ENCODE measurements around the gene MCOLN3.
"Not testable (repeated sequence)": the region's sequence is repeated elsewhere in the genome, so short reads cannot be mapped to it uniquely, and the experiment has no call there.

The MCOLN3 gene

GRCh38 chr1:85047472-85048295 lies 616 bp downstream of the MCOLN3 start:
- no peak for DNase-seq

- no peak for DNase-seq
These were observed 1.2 kb downstream of the MCOLN3 start for GRCh38 chr1:85047144-85047471.

DNA sequence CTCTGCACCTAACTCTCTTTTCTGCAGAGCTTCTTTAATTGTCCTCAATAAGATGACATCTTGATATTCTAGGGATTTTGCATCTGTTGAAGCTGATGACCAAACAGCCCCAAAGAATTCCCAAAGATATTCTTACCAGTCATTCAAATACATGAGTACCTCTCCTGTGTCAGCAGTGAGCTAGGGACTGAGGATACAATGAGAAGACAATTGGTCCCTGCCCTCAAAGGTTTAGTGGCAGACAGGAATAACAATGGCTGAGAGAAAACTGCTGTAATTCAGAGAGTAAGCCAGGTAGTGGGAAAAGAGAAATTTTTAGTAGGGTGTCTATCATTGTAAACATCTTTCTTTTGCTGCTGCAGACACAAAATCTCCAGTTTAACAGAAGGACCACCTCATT lies 5.9 kb downstream of the MCOLN3 start:
- no peak for DNase-seq

GRCh38 chr1:85041793-85042192 lies 6.5 kb downstream of the MCOLN3 start:
- DNase-seq = no peak

GRCh38 chr1:85033221-85033620 lies 15.1 kb downstream of the MCOLN3 start:
- no peak for DNase-seq

DNA sequence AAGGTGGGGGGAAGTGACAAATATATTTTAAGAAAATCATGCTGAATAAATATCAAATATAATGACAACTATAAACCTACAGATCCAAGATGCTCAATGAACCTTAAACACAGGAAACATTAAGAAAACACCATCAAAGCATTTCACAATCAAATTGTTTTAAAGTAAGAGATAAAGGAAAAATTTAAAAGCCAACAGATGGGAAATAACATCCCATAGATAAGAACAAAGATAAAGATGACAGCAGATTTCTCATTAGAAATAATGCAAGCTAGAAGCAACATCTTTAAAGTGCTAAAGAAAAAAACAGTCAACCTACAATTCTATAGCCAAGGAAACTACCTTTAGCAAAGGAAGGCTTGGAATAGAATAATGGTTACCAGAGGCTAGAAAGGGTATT lies 17.8 kb downstream of the MCOLN3 start:
- no peak for DNase-seq

- no peak for DNase-seq
These were observed 20.1 kb downstream of the MCOLN3 start for GRCh38 chr1:85028151-85028550.

GRCh38 chr1:85027242-85027983 lies 20.9 kb downstream of the MCOLN3 start:
- DNase-seq = peak; percentile 42

DNA sequence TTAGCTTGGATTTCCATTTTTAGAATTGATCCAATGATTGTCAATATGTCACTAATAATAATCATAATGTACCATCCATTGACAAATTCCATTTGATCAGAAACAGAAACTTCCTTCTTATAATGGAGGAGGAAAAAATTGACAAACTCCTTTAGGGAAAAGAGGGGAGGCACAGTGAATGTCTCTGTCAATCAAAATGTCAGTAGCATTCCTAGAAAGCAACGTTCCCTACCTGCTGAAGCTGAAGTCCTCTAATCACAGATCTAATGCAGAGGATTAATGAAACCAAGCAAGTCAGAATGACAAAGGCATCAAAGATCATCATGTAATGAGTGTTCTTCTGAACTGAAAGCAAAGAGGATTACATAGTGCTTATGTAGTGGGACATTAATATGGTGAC lies 22.4 kb downstream of the MCOLN3 start:
- DNase-seq = no peak

- no peak for DNase-seq
These were observed 23.6 kb downstream of the MCOLN3 start for GRCh38 chr1:85024736-85025135.

GRCh38 chr1:85022700-85023099 lies 25.6 kb downstream of the MCOLN3 start:
- peak; percentile 44 for DNase-seq

DNA sequence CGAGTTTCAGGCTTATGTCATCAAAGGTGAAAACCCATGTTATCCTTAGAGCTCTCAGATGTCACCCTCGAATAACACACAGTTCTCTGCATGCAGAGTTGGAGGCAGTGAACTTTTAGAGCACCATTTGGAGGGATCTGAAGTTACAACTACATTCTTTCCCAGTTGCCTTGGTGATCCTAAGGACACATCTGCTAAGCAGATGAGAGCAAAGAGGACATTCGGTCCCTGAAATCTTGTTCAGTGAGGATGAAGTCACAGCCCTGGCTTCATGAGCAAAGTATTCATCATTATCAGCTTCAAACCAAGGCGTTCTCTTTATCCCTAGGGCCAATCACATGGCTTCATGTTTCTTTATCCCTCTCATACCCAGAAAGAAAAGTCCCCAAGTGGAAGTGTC lies 28.3 kb downstream of the MCOLN3 start:
- DNase-seq = no peak

GRCh38 chr1:85015826-85016225 lies 32.5 kb downstream of the MCOLN3 start:
- no peak for DNase-seq

DNA sequence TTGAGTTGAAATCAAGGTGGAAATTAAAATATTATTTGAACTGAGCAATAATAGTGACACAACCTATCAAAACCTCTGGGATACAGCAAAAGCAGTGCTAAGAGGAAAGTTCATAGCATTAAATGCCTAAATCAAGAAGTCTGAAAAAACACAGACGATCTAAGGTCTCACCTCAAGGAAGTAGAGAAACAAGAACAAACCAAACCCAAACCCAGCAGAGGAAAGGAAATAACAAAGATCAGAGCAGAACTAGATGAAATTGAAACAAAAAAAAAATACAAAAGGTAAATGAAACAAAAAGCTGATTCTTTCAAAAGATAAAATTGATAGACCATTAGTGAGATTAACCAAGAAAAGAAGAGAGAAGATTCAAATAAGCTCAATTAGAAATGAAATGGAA lies 42.7 kb downstream of the MCOLN3 start:
- not testable (repeated sequence) for DNase-seq

GRCh38 chr1:85001742-85002141 lies 46.6 kb downstream of the MCOLN3 start:
- DNase-seq = no peak

DNA sequence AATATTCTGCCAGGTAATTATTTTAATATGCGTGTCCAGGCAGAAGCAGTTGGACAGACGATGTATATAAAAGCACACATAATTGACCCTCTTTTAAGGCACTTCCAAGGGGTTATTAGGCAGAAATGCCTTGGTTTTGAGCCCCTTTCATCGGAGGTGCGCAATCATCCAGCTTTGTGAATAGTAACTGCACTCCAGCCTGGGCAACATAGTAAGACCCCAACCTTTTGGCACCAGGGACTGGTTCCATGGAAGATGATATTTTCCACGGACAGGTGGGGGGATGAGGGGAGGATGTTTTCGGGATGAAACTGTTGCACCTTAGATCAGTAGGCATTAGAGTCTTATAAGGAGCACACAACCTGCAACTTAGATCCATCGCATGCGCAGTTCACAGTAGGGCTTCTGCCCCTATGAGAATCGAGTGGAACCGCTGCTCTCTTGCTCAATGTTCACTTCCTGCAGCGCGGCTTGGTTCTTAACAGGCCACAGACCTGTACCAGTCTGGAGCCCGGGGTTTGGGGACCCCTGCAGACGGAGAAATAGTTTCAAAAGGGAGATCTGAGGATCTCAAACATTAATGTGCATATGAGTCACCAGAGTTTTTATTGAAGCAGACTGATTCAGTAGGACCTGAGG lies 49.5 kb downstream of the MCOLN3 start:
- DNase-seq = peak; percentile 84

DNA sequence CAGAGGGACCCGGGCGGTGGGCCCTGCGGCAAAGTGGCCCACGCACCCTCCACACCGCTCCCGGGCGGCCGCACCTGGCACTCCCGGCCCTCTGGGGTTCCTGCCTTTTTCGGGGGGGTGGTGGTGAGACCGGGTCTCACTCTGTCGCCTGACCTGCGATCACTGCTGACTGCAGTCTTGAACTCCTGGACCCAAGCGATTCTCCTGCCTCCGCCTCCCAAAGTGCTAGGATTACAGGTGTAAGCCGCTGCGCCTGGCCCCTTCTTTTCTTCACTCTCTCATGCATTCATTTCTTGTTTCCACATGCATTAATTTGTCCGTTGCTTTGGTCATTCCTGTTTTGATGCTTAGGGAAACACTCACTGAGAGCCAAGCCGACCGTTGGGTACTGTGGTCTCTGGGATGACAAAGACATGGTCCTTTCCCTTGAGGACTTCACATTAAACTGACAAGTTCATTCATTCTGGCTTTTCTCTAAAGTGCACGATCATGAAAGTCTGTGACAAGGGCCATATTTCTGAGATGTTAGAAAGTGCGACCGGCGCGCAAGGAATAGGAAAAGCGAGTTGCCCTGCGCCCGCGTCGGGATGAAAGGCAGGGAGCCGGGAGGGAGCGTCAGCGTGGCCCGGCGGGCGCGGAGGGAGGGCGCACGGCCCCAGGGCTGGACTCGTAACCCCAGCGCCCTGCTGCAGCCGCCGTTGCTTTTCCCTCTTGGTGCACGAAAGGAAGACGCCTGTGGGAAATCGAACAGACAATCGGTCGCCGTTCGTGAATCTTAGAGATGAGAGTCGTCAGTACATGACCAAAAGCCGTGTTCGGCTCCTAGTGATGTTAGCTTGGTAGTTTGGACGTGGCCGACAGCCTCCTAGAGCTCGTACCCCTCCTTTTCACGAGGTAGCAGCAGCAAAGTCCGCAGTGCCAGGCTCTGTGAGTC lies 50.4 kb downstream of the MCOLN3 start:
- DNase-seq = peak; percentile 27

- peak; percentile 68 for DNase-seq
These were observed 51.2 kb downstream of the MCOLN3 start, which contains the start of gene MCOLN2 for GRCh38 chr1:84996846-84997666. Gene MCOLN2 (minus strand): TSS chr1:84997113. CDS start chr1:84996872, 241 bp downstream.

DNA sequence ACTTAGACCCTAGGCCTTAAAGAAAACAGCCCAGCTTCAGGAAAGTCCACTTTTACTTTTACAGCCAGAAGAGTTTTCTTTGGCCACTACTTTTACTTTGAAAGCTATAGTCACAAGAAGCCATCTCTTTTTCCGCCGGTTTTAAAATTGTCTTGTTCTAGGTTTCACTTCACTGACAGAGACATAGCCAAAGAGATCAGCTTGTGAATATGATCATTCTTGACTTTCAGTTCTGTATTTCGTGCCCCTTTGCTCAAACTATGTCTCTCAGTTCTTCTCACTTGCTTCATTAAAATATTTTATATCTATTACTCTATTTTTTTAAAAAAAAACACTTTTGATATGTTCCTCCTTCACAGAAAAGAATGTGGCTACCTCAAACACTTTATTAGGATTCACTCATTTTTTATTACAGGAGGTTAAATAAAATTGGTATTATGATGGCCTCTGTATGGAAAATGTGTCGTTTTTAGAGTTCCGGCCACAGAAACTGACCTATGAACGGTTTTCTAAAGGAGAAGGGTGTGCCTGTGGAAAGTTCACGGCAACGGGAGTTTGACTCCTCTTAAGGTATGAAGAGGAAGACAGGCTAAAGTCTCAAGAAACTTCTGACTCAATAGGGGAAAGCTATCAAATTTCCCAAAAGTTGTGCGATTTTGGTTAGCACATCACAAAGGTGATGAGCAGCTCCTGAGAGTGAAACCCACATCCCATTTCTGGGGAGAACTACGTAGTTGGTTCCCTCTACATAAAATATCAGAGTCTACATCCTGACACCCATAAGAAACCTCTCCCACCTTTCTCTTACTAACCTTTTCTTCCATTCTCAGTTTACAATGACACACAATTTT lies 52.6 kb downstream of the MCOLN3 start:
- peak; percentile 78 for DNase-seq

- peak; percentile 70 for DNase-seq
These were observed 57.0 kb downstream of the MCOLN3 start for GRCh38 chr1:84991097-84991920.
